ENCODE results near the gene TBC1D28.
"Not testable (repeated sequence)": the region's sequence is repeated elsewhere in the genome, so short reads cannot be mapped to it uniquely, and the experiment has no call there.

Gene TBC1D28

DNA sequence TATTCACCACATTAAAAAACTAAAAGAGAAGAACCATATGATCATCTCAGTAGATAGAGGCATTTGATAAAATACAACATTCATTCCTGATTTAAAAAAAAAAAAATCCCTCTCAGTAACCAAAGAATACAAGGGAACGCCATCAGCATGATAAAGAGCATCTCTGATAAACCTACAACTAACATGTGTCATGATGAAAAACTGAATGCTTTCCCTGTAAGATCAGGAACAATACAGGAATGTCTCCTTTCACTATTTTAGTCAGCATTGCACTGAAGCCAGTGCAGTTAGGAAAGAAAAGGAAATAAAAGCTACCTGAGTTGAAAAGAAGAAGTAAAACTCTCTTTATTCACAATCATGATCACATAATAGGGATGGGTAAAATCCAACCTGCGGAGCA lies 51.1 kb downstream of the TBC1D28 start:
- not testable (repeated sequence) for DNase-seq
